A549 treated with dexamethasone at 1 μM for 4 hours (cell line): Measurements from ENCODE around the gene HSP90AA1. TPM values are rescaled to one million over a fixed set of nuclear protein-coding genes. Genes with fewer than 3 reads are reported as not detected.

Source experiments
- total RNA-seq: library from RNA; stranded (reverse); fragments of 200-300 nt; extraction: Qiagen RNA extraction; gene quantifications from 5 replicates; pipeline ENCODE4 v1.2.3, GENCODE V29; 2022

HSP90AA1 gene
- 731 to 880 TPM (median 842 TPM) in 5 replicates for total RNA-seq

DNA sequence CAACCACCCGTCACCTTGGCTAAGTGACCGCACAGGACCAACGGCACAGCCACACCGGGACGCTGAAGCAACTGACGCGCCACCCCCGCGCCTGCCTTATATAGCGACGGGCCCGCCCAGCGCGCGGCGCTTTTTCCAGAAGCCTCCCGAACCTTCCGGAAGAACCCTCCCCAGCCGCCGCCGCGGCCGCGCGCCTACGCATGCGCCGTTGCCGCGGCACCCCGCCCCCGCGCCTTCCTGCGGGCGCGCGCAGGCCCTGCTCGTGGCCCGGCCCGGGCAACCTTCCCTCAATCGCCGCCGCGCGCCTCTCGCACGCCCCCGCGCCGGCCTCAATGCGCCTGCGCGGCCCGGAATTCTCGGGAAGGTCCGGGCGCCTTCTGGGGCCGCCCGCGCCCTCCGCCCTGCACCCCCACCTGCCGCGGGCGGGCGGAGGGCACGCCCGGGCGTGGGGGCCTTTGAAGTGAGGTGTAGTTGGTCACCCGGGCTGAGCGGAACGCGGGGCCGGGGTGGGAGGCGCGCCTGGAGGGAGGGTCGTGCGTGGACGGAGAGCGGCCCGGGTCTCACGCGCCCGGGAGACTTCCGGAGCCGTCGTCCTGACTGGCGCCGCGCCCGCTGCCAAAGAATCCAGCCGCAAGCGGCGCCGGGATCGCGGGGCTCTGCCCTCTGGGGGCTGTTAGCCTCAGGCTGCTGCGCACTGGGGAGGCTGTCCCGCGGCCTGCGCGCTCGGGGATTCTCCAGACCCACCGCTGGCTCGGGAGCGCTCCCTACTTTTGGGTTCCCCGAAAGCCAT is at the start of gene HSP90AA1:
TSS of gene HSP90AA1 (minus strand) at position 73 of the 790 bp plus-strand sequence. CDS start 666 bp downstream, outside the sequence.

Other genes with a start within 250 kb of the HSP90AA1 start
- 136 to 255 TPM (median 236 TPM) in 5 replicates for gene DYNC1H1, start 122.5 kb downstream of the HSP90AA1 start, total RNA-seq
- 21.8 to 22.9 TPM (median 22.7 TPM) in 5 replicates for gene WDR20, start 52.9 kb upstream of the HSP90AA1 start, total RNA-seq
- gene MOK, start 218.1 kb upstream of the HSP90AA1 start, total RNA-seq = 18.1 to 20.8 TPM (median 19.3 TPM) in 5 replicates
- 4.3 to 6.8 TPM (median 6.2 TPM) in 5 replicates for gene ZNF839, start 232.7 kb upstream of the HSP90AA1 start, total RNA-seq